ENCODE measurements around the gene PLCG2. TPM values are rescaled to one million over a fixed set of nuclear protein-coding genes. Genes with fewer than 3 reads are reported as not detected.
"Not testable (repeated sequence)": the region's sequence is repeated elsewhere in the genome, so short reads cannot be mapped to it uniquely, and the experiment has no call there.

PLCG2 gene
- total and polyA plus RNA-seq, 2 experiments from 2014 or later: 2.5 to 5.0 TPM

DNA sequence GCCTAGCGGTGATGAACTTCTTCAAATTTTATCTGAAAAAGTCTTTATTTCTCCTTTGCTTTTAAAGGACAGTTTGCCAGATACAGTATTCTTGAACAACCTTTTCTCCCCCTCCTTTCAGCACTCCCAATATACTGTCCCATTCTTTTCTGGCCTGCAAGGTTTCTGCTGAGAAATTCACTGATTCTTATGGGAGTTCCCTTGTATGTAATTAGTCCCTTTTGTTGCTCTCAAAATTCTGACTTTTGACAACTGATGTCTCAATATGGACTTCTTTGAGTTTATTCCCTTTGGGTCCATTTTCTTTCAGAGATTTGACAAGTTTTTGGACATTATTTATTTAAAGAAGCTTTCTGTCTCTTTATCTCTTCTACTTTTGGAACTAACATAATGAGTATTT lies 192.8 kb downstream of the PLCG2 start:
- TF ChIP-seq, protein P1, sequence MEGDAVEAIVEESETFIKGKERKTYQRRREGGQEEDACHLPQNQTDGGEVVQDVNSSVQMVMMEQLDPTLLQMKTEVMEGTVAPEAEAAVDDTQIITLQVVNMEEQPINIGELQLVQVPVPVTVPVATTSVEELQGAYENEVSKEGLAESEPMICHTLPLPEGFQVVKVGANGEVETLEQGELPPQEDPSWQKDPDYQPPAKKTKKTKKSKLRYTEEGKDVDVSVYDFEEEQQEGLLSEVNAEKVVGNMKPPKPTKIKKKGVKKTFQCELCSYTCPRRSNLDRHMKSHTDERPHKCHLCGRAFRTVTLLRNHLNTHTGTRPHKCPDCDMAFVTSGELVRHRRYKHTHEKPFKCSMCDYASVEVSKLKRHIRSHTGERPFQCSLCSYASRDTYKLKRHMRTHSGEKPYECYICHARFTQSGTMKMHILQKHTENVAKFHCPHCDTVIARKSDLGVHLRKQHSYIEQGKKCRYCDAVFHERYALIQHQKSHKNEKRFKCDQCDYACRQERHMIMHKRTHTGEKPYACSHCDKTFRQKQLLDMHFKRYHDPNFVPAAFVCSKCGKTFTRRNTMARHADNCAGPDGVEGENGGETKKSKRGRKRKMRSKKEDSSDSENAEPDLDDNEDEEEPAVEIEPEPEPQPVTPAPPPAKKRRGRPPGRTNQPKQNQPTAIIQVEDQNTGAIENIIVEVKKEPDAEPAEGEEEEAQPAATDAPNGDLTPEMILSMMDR (IDR thresholded peaks at IDR 0.05; ENCODE audit: poor library complexity): no peak
- TF ChIP-seq EZH2 (IDR thresholded peaks at IDR 0.05; ENCODE audit: borderline replicate concordance) (no peak), EZH2phosphoT487 (IDR thresholded peaks at IDR 0.05; ENCODE audit: low read depth, severe bottlenecking, unreplicated experiment) (no peak)

DNA sequence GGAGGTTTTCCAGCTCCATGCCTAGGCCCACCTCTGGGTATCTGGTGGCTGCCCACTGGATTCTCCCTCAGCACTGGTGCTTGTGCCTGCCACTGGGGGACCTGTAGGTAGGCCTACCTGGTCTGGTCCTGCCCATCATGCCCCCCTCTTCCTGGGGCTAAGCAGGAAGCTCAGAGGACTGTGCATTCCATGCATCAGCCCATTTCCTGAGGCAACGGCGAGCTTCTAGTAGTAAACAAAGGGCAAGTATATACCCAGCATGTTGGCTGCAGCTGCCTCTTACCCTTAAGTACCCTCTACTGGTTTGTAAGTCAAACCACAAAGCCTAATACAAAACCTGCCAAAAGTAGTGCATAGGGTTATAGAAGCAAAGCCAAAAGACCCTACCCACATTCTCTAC lies 194.6 kb downstream of the PLCG2 start:
- Histone ChIP-seq H2AFZ (no peak overlapping the region), H3K4me3 (no peak overlapping the region), H3K4me1 (ENCODE audit: insufficient read depth) (no peaks in the 10 kb centered on the region), H3K9me2 (replicated peaks; ENCODE audit: insufficient read depth) (no peaks in the 10 kb centered on the region), H3K27ac (no peak overlapping the region), H3K27me3 (no peaks in the 10 kb centered on the region), H4K20me1 (ENCODE audit: insufficient read depth, poor library complexity, severe bottlenecking) (no peaks in the 10 kb centered on the region), H3K9me3 (ENCODE audit: low read depth) (peaks cover 7% of the 10 kb centered on the region), H3K4me2 (no peak overlapping the region), H3K79me2 (no peaks in the 10 kb centered on the region), H3K36me3 (replicated peaks; ENCODE audit: insufficient read depth, low read depth) (no peaks in the 10 kb centered on the region)
- no peak for DNase-seq (ENCODE audit: low spot score)
- no peak for TF ChIP-seq EZH2 (IDR thresholded peaks at IDR 0.05; ENCODE audit: borderline replicate concordance)
- no peak for TF ChIP-seq EZH2phosphoT487 (IDR thresholded peaks at IDR 0.05; ENCODE audit: low read depth, severe bottlenecking, unreplicated experiment)
- TF ChIP-seq, protein P1 (IDR thresholded peaks at IDR 0.05; ENCODE audit: poor library complexity): no peak
- WGBS (ENCODE audit: low lambda C conversion rate, missing lambda C conversion rate): 74% methylated on average over 2 of the region's 2 CpGs

More for the DNA sequence above, 192.8 kb downstream of the PLCG2 start:
- Histone ChIP-seq H3K79me2 (no peaks in the 10 kb centered on the region), H3K36me3 (replicated peaks; ENCODE audit: insufficient read depth, low read depth) (no peaks in the 10 kb centered on the region), H3K27me3 (no peaks in the 10 kb centered on the region), H3K27ac (no peak overlapping the region), H3K9me2 (replicated peaks; ENCODE audit: insufficient read depth) (no peaks in the 10 kb centered on the region), H3K4me3 (no peak overlapping the region), H3K9me3 (ENCODE audit: low read depth) (peaks cover 7% of the 10 kb centered on the region), H2AFZ (no peak overlapping the region), H4K20me1 (ENCODE audit: insufficient read depth, poor library complexity, severe bottlenecking) (no peaks in the 10 kb centered on the region), H3K4me1 (ENCODE audit: insufficient read depth) (no peaks in the 10 kb centered on the region), H3K4me2 (no peak overlapping the region)
- WGBS (ENCODE audit: low lambda C conversion rate, missing lambda C conversion rate): 100% methylated on average over 1 of the region's 1 CpG
- DNase-seq (ENCODE audit: low spot score): no peak

DNA sequence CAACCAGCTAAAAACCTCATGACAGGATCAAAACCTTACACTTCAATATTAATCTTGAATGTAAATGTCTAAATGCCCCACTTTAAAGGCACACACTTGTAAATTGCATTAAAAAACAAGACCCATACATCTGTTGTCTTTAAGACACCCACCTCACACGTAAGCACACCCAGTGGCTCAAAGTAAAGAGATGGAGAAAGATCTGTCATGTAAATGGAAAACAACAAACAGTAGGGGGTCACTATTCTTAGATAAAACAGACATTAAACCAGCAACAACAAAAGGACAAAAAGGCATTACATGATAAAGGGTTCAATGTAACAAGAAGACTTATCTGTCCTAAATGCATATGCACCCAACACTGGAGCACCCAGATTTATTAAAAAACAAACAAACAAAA lies 196.5 kb downstream of the PLCG2 start:
- Histone ChIP-seq H3K4me1 (ENCODE audit: insufficient read depth) (no peaks in the 10 kb centered on the region), H3K79me2 (no peaks in the 10 kb centered on the region), H2AFZ (no peak overlapping the region), H3K27me3 (no peaks in the 10 kb centered on the region), H3K9me3 (ENCODE audit: low read depth) (peaks cover 7% of the 10 kb centered on the region), H4K20me1 (ENCODE audit: insufficient read depth, poor library complexity, severe bottlenecking) (no peaks in the 10 kb centered on the region), H3K36me3 (replicated peaks; ENCODE audit: insufficient read depth, low read depth) (no peaks in the 10 kb centered on the region), H3K4me3 (no peak overlapping the region), H3K9me2 (replicated peaks; ENCODE audit: insufficient read depth) (no peaks in the 10 kb centered on the region), H3K27ac (no peak overlapping the region), H3K4me2 (no peak overlapping the region)
- TF ChIP-seq, protein P1 (IDR thresholded peaks at IDR 0.05; ENCODE audit: poor library complexity): no peak
- TF ChIP-seq EZH2 (IDR thresholded peaks at IDR 0.05; ENCODE audit: borderline replicate concordance) (no peak), EZH2phosphoT487 (IDR thresholded peaks at IDR 0.05; ENCODE audit: low read depth, severe bottlenecking, unreplicated experiment) (no peak)
- DNase-seq (ENCODE audit: low spot score): no peak
- WGBS (ENCODE audit: low lambda C conversion rate, missing lambda C conversion rate): 31% methylated on average over 1 of the region's 1 CpG

DNA sequence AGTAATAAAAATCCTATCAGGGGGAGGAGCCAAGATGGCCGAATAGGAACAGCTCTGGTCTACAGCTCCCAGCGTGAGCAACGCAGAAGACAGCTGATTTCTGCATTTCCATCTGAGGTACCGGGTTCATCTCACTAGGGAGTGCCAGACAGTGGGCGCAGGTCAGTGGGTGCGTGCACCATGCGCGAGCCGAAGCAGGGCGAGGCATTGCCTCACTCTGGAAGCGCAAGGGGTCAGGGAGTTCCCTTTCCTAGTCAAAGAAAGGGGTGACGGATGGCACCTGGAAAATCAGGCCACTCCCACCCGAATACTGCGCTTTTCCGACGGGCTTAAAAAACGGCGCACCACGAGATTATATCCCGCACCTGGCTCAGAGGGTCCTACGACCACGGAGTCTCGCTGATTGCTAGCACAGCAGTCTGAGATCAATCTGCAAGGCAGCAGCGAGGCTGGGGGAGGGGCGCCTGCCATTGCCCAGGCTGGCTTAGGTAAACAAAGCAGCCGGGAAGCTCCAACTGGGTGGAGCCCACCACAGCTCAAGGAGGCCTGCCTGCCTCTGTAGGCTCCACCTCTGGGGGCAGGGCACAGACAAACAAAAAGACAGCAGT lies 198.3 kb downstream of the PLCG2 start:
- WGBS (ENCODE audit: low lambda C conversion rate, missing lambda C conversion rate): 82% methylated on average over 26 of the region's 26 CpGs
- DNase-seq (ENCODE audit: low spot score): not testable (repeated sequence)

More for the DNA sequence above, 198.3 kb downstream of the PLCG2 start:
- H3K4me3 ChIP-seq; H3K79me2 ChIP-seq; H3K9me3 ChIP-seq (ENCODE audit: low read depth); H3K27me3 ChIP-seq; H3K4me1 ChIP-seq (ENCODE audit: insufficient read depth); H3K4me2 ChIP-seq; H4K20me1 ChIP-seq (ENCODE audit: insufficient read depth, poor library complexity, severe bottlenecking); H3K36me3 ChIP-seq (replicated peaks; ENCODE audit: insufficient read depth, low read depth); H3K27ac ChIP-seq; H2AFZ ChIP-seq; H3K9me2 ChIP-seq (replicated peaks; ENCODE audit: insufficient read depth): not testable (repeated sequence)
